ENCODE results near the gene EXOC6B. TPM values are rescaled to one million over a fixed set of nuclear protein-coding genes. Genes with fewer than 3 reads are reported as not detected.

The EXOC6B gene
- total and polyA plus RNA-seq, 9 of the 15 experiments (the other 6 are each of a cell fraction or from before 2014, with no cell fraction given), result 0.28 to 4.2 (median 2.0) TPM

DNA sequence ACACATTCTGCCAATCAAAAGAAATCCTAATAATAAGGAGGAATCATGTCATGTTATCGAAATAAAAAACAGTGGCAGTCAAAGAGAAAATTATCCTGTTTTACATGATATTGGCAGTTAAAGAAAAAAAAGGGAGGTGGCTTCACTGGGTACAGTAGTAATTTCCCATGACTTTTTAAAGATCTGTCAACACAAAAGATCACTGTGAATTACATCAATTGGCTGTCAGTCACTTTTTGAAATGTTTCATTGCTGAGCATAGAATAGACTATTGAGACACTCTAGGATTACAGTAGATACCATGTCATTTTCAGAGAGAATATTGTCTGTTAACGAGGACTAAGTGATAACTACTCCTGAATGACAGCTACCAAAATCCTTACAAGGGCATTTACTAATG is 342.5 kb downstream of the EXOC6B start:
- WGBS (ENCODE audit: insufficient coverage, low coverage, missing lambda C conversion rate), result 11% methylated on average over 2 of the region's 2 CpGs
- ChIA-PET CTCF (ENCODE audit: low intra/inter-chr PET ratio) (no interaction called here), POLR2A (no interaction called here)
- no peak for FAIRE-seq
- H3K27ac ChIP-seq (ENCODE audit: extremely low read depth, low read depth, low read length), result no peak overlapping the region
- no peak overlapping the region for H3K4me2 ChIP-seq (ENCODE audit: insufficient read depth, low read length)
- no peak overlapping the region for H3K9ac ChIP-seq (ENCODE audit: insufficient read depth in 1 of 2, low read depth in 2 of 2, low read length in 2 of 2)
- no peaks in the 10 kb centered on the region for H3K36me3 ChIP-seq (ENCODE audit: control insufficient read depth, insufficient read depth, low read length)
- DNase-seq (ENCODE audit: extremely low read depth in 1 of 4, low spot score in 3 of 4), result no peak
- no peaks in the 10 kb centered on the region for H3K4me1 ChIP-seq (replicated peaks in 1 of 2; ENCODE audit: control insufficient read depth in 2 of 2, insufficient read depth in 2 of 2, low read length in 2 of 2)
- intact Hi-C loops (cut with micrococcal nuclease), result no loop called here
- no peaks in the 10 kb centered on the region for H3K9me1 ChIP-seq (ENCODE audit: control insufficient read depth, insufficient read depth, low read length)
- no peak for ATAC-seq
- H3K4me3 ChIP-seq, result no peak overlapping the region
- no peak overlapping the region for H2AFZ ChIP-seq (ENCODE audit: low read depth, low read length)
- H4K20me1 ChIP-seq (replicated peaks; ENCODE audit: control insufficient read depth, insufficient read depth, low read length), result no peaks in the 10 kb centered on the region
- no TSS peak for BruUV-seq (replicated peaks)
- H3K79me2 ChIP-seq (ENCODE audit: control insufficient read depth, insufficient read depth, low read length), result no peaks in the 10 kb centered on the region
- in situ Hi-C loops (cut with MboI), result no loop called here
- no peaks in the 10 kb centered on the region; the same call in 1 of the 2 replicates for H3K9me3 ChIP-seq (replicated peaks; ENCODE audit: control insufficient read depth, insufficient read depth, low read depth, low read length)
- H3K27me3 ChIP-seq (ENCODE audit: control insufficient read depth in 2 of 2, insufficient read depth in 2 of 2, low read length in 2 of 2), result no peaks in the 10 kb centered on the region
- no peak for TF ChIP-seq ZNF717 (CRISPR knock-in tag; IDR thresholded peaks at IDR 0.05)
- no peak for TF ChIP-seq TCF3 (CRISPR knock-in tag; IDR thresholded peaks at IDR 0.05)
- no peak for TF ChIP-seq FOXM1 (IDR thresholded peaks at IDR 0.05; ENCODE audit: low read depth)
- no peak for TF ChIP-seq FOXM1 (CRISPR knock-in tag; IDR thresholded peaks at IDR 0.05; ENCODE audit: low read depth)
- no peak for TF ChIP-seq TRIM28 (IDR thresholded peaks at IDR 0.05)
- TF ChIP-seq, protein P1, sequence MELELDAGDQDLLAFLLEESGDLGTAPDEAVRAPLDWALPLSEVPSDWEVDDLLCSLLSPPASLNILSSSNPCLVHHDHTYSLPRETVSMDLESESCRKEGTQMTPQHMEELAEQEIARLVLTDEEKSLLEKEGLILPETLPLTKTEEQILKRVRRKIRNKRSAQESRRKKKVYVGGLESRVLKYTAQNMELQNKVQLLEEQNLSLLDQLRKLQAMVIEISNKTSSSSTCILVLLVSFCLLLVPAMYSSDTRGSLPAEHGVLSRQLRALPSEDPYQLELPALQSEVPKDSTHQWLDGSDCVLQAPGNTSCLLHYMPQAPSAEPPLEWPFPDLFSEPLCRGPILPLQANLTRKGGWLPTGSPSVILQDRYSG (tag; conservative IDR thresholded peaks at IDR 0.05; ENCODE audit: low read depth), result no peak
- TF ChIP-seq, protein P2, sequence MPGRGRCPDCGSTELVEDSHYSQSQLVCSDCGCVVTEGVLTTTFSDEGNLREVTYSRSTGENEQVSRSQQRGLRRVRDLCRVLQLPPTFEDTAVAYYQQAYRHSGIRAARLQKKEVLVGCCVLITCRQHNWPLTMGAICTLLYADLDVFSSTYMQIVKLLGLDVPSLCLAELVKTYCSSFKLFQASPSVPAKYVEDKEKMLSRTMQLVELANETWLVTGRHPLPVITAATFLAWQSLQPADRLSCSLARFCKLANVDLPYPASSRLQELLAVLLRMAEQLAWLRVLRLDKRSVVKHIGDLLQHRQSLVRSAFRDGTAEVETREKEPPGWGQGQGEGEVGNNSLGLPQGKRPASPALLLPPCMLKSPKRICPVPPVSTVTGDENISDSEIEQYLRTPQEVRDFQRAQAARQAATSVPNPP (IDR thresholded peaks at IDR 0.05; ENCODE audit: borderline replicate concordance, insufficient read depth, insufficient read length), result no peak
- TF ChIP-seq TAL1 (IDR thresholded peaks at IDR 0.05), result no peak
- no peak for TF ChIP-seq RUNX1 (IDR thresholded peaks at IDR 0.05; ENCODE audit: low read depth)
- TF ChIP-seq, protein P3, sequence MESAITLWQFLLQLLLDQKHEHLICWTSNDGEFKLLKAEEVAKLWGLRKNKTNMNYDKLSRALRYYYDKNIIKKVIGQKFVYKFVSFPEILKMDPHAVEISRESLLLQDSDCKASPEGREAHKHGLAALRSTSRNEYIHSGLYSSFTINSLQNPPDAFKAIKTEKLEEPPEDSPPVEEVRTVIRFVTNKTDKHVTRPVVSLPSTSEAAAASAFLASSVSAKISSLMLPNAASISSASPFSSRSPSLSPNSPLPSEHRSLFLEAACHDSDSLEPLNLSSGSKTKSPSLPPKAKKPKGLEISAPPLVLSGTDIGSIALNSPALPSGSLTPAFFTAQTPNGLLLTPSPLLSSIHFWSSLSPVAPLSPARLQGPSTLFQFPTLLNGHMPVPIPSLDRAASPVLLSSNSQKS (CRISPR knock-in tag; IDR thresholded peaks at IDR 0.05), result no peak
- no peak for TF ChIP-seq SUPT5H (IDR thresholded peaks at IDR 0.05)
- TF ChIP-seq ZNF408 (CRISPR knock-in tag; IDR thresholded peaks at IDR 0.05; ENCODE audit: low read depth), result no peak
- no peak for TF ChIP-seq ZFP1 (CRISPR knock-in tag; IDR thresholded peaks at IDR 0.05)
- no peak for TF ChIP-seq ZNF589 (CRISPR knock-in tag; IDR thresholded peaks at IDR 0.05; ENCODE audit: low read depth)
- TF ChIP-seq, protein P4, sequence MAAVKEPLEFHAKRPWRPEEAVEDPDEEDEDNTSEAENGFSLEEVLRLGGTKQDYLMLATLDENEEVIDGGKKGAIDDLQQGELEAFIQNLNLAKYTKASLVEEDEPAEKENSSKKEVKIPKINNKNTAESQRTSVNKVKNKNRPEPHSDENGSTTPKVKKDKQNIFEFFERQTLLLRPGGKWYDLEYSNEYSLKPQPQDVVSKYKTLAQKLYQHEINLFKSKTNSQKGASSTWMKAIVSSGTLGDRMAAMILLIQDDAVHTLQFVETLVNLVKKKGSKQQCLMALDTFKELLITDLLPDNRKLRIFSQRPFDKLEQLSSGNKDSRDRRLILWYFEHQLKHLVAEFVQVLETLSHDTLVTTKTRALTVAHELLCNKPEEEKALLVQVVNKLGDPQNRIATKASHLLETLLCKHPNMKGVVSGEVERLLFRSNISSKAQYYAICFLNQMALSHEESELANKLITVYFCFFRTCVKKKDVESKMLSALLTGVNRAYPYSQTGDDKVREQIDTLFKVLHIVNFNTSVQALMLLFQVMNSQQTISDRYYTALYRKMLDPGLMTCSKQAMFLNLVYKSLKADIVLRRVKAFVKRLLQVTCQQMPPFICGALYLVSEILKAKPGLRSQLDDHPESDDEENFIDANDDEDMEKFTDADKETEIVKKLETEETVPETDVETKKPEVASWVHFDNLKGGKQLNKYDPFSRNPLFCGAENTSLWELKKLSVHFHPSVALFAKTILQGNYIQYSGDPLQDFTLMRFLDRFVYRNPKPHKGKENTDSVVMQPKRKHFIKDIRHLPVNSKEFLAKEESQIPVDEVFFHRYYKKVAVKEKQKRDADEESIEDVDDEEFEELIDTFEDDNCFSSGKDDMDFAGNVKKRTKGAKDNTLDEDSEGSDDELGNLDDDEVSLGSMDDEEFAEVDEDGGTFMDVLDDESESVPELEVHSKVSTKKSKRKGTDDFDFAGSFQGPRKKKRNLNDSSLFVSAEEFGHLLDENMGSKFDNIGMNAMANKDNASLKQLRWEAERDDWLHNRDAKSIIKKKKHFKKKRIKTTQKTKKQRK (IDR thresholded peaks at IDR 0.05; ENCODE audit: borderline replicate concordance, low read depth, low read length), result no peak
- TF ChIP-seq, protein P5, sequence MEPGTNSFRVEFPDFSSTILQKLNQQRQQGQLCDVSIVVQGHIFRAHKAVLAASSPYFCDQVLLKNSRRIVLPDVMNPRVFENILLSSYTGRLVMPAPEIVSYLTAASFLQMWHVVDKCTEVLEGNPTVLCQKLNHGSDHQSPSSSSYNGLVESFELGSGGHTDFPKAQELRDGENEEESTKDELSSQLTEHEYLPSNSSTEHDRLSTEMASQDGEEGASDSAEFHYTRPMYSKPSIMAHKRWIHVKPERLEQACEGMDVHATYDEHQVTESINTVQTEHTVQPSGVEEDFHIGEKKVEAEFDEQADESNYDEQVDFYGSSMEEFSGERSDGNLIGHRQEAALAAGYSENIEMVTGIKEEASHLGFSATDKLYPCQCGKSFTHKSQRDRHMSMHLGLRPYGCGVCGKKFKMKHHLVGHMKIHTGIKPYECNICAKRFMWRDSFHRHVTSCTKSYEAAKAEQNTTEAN (CRISPR knock-in tag; IDR thresholded peaks at IDR 0.05), result no peak

Data from K562 (cell line).